HG03103 (cell line): ENCODE measurements around the gene TPRA1.
"Not testable (repeated sequence)": the region's sequence is repeated elsewhere in the genome, so short reads cannot be mapped to it uniquely, and the experiment has no call there.

Experiments used
- ATAC-seq: cut with Tn5 transposase; IDR thresholded peaks from one replicate; pipeline ENCODE4 v1.9.1; 2021; ENCODE audit warnings: low read depth; ENCODE audit not compliant: unreplicated experiment

The TPRA1 gene

GRCh38 chr3:127539366-127540060 is 51.0 kb downstream of the TPRA1 start:
- ATAC-seq: no peak

DNA sequence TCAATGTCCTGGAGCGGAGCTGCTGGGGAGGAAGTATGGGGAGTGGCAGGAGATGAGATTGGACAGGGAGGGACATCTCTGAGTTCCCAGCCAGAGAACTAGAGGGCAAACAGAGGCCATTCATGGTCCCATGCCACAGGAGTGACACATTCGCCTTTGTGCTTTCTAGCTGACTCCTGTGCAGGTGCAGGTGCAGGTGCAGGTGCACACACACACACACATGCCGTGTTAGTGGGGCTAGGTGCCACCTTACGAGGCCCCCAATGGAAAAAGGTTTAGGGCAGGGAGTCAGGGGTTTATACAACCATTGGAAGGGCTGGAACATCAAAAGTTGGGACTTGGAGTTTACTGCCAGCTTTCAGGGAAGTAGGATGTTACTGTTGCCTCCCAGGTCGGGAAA is 52.0 kb downstream of the TPRA1 start:
- ATAC-seq: no peak

- no peak for ATAC-seq
Measured at GRCh38 chr3:127536830-127537812, 53.4 kb downstream of the TPRA1 start.

GRCh38 chr3:127535901-127536829 is 54.4 kb downstream of the TPRA1 start:
- ATAC-seq: no peak

DNA sequence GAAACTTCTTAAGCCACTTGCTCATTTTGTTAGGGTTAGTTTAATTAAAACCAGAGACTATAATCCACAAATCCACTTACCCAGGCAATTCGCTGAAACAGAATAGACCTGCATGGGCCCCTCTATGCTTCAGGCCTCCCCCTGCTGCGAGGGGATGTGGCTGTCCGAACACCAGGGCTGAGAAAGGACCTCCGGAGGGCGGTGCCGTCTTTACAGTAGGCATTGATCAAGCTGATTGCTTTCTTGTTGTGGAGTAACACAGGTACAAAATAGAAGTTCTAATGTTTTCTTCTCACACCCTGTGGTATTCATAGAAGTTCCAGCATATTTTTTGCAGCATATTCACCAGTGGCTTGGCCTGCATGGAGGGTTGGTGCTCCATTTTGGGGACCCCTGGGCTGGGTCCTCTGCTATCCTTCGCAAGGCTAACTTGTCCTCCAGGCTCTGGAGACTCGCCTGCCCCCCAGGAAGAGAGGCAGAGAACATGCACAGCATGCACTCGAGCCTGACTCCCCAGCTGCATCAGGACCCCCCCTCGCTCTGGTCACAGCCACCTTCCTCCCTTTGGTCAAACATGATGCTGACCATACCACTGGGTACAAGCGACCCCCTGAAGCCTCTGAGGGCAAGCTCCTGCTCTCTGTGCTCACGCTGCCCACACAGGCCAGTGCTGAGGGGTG is 55.3 kb downstream of the TPRA1 start:
- ATAC-seq: no peak

GRCh38 chr3:127534564-127534963 is 56.0 kb downstream of the TPRA1 start:
- ATAC-seq: no peak

DNA sequence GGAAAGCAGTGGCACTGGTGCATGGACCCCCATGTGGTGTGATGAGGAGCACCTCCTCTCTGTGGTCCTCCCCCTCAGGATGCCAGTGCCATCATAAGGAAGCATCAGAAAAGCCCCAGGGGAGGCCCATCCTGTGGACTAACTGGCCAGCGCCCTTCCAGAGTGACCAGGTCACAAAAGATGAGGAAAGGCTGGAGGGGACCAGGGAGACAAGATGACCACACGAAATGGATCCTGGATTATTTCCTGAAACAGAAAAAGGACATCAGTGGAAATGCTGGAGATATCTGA is 56.4 kb downstream of the TPRA1 start:
- ATAC-seq: no peak

DNA sequence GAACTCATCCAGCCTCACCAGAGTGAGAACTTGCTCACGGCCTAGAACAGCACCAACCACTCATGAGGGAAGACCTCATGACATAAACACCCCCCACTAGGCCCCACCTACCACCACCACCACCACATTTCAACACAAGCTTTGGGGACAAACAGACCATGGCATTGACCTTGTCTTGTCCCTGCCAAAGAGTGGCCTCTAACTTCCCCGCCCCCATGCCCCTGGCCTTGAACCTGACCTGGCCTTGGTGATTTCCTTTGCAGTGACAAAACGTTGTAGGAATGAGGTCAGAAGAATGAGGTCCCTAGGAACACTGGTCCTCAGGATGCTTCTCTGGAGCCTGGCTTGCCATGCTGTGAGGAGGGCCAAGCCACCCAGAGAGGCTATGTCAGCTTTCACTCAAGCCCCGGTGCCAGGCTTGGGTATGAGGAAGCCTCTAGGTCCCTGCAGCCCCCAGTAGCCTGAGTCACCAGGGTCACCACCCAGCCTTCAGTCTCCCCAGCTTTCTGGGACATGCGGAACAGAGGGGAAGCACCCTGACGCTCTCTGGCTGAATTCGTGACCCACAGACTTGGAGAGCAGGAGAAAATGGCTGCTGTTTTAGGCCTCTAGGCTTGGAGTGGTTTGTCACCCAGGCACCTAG is 57.9 kb downstream of the TPRA1 start:
- ATAC-seq: no peak

- ATAC-seq: no peak
Measured at GRCh38 chr3:127531821-127532220, 58.7 kb downstream of the TPRA1 start.

DNA sequence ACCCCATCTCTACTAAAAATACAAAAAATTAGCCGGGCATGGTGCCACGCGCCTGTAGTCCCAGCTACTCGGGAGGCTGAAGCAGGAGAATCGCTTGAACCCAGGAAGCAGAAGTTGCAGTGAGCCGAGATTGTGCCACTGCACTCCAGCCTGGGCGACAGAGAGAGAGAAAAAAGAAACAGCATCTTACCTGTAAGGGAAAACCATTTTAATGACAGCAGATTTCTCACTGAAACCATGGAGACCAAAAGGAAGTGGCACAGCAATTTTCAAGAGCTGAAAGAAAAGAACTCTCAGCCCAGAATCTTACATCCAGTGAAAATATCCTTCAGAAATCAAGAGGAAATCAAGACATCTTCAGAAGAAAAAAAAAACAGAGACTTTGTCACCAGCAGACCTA is 59.7 kb downstream of the TPRA1 start:
- not testable (repeated sequence) for ATAC-seq

GRCh38 chr3:127529346-127530188 is 61.0 kb downstream of the TPRA1 start:
- no peak for ATAC-seq

DNA sequence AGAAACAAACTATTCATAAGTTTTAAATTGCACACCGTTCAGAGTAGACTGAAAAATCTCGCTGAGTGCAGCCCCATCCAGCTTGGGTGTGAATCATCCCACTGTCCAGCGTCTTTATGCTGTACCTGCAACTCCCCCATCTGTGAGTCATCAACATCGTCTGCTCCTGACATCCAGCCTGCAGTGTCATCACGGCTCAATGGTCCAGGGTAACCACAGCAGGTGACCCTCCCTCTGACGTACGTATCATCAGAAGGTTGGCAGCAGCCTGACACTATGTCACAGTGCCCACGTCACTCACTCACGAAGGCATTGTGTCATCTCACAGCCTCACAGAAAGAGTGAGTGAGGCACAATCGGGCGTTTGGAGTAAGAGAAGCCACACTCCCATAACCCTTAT is 65.2 kb downstream of the TPRA1 start:
- ATAC-seq: no peak

- ATAC-seq: no peak
Measured at GRCh38 chr3:127524296-127524896, 66.1 kb downstream of the TPRA1 start.
